ENCODE measurements around the gene CBLN3.

Gene CBLN3

GRCh38 chr14:24416932-24417619 lies 12.4 kb downstream of the CBLN3 start:
- H3K9ac ChIP-seq (ENCODE audit: low read length): no peak overlapping the region

GRCh38 chr14:24416254-24416931 lies 13.1 kb downstream of the CBLN3 start:
- Histone ChIP-seq H3K27me3 (ENCODE audit: control insufficient read depth, insufficient read depth, low read length) (peaks cover 8% of the 10 kb centered on the region), H3K4me1 (ENCODE audit: control insufficient read depth, low read depth, low read length) (no peaks in the 10 kb centered on the region), H3K36me3 (ENCODE audit: control insufficient read depth, low read depth, low read length) (peaks cover 8% of the 10 kb centered on the region), H3K27ac (ENCODE audit: low read length) (no peak overlapping the region), H3K4me3 (ENCODE audit: low read length) (no peak overlapping the region), H3K9ac (ENCODE audit: low read length) (no peak overlapping the region), H3K9me3 (ENCODE audit: control insufficient read depth, low read depth, low read length) (no peaks in the 10 kb centered on the region)

More at GRCh38 chr14:24416932-24417619, 12.4 kb downstream of the CBLN3 start:
- H3K9me3 ChIP-seq (ENCODE audit: control insufficient read depth, low read depth, low read length): no peaks in the 10 kb centered on the region
- no peaks in the 10 kb centered on the region for H3K4me1 ChIP-seq (ENCODE audit: control insufficient read depth, low read depth, low read length)
- peaks cover 8% of the 10 kb centered on the region for H3K27me3 ChIP-seq (ENCODE audit: control insufficient read depth, insufficient read depth, low read length)
- H3K4me3 ChIP-seq (ENCODE audit: low read length): no peak overlapping the region
- H3K27ac ChIP-seq (ENCODE audit: low read length): no peak overlapping the region
- H3K36me3 ChIP-seq (ENCODE audit: control insufficient read depth, low read depth, low read length): peaks cover 8% of the 10 kb centered on the region

- no peak overlapping the region for H3K27ac ChIP-seq (ENCODE audit: low read length)
- H3K36me3 ChIP-seq (ENCODE audit: control insufficient read depth, low read depth, low read length): peaks cover 8% of the 10 kb centered on the region
- H3K9ac ChIP-seq (ENCODE audit: low read length): no peak overlapping the region
- H3K9me3 ChIP-seq (ENCODE audit: control insufficient read depth, low read depth, low read length): no peaks in the 10 kb centered on the region
- H3K27me3 ChIP-seq (ENCODE audit: control insufficient read depth, insufficient read depth, low read length): peaks cover 8% of the 10 kb centered on the region
- H3K4me3 ChIP-seq (ENCODE audit: low read length): no peak overlapping the region
- no peaks in the 10 kb centered on the region for H3K4me1 ChIP-seq (ENCODE audit: control insufficient read depth, low read depth, low read length)
Observed at GRCh38 chr14:24415421-24416253, 13.8 kb downstream of the CBLN3 start.

- no peak overlapping the region for H3K4me3 ChIP-seq (ENCODE audit: low read length)
- peaks cover 8% of the 10 kb centered on the region for H3K27me3 ChIP-seq (ENCODE audit: control insufficient read depth, insufficient read depth, low read length)
- no peak overlapping the region for H3K9ac ChIP-seq (ENCODE audit: low read length)
- H3K9me3 ChIP-seq (ENCODE audit: control insufficient read depth, low read depth, low read length): no peaks in the 10 kb centered on the region
- peaks cover 8% of the 10 kb centered on the region for H3K36me3 ChIP-seq (ENCODE audit: control insufficient read depth, low read depth, low read length)
- no peaks in the 10 kb centered on the region for H3K4me1 ChIP-seq (ENCODE audit: control insufficient read depth, low read depth, low read length)
- no peak overlapping the region for H3K27ac ChIP-seq (ENCODE audit: low read length)
Observed at GRCh38 chr14:24414732-24415420, 14.6 kb downstream of the CBLN3 start.

GRCh38 chr14:24414077-24414476 lies 15.4 kb downstream of the CBLN3 start:
- Histone ChIP-seq H3K36me3 (ENCODE audit: control insufficient read depth, low read depth, low read length) (peaks cover 8% of the 10 kb centered on the region), H3K9ac (ENCODE audit: low read length) (no peak overlapping the region), H3K4me1 (ENCODE audit: control insufficient read depth, low read depth, low read length) (no peaks in the 10 kb centered on the region), H3K4me3 (ENCODE audit: low read length) (no peak overlapping the region), H3K27me3 (ENCODE audit: control insufficient read depth, insufficient read depth, low read length) (peaks cover 6% of the 10 kb centered on the region), H3K9me3 (ENCODE audit: control insufficient read depth, low read depth, low read length) (no peaks in the 10 kb centered on the region), H3K27ac (ENCODE audit: low read length) (no peak overlapping the region)

- Histone ChIP-seq H3K36me3 (ENCODE audit: control insufficient read depth, low read depth, low read length) (peaks cover 8% of the 10 kb centered on the region), H3K27me3 (ENCODE audit: control insufficient read depth, insufficient read depth, low read length) (no peaks in the 10 kb centered on the region), H3K9me3 (ENCODE audit: control insufficient read depth, low read depth, low read length) (no peaks in the 10 kb centered on the region), H3K4me3 (ENCODE audit: low read length) (no peak overlapping the region), H3K9ac (ENCODE audit: low read length) (no peak overlapping the region), H3K4me1 (ENCODE audit: control insufficient read depth, low read depth, low read length) (no peaks in the 10 kb centered on the region), H3K27ac (ENCODE audit: low read length) (no peak overlapping the region)
Observed at GRCh38 chr14:24411443-24412389, 17.8 kb downstream of the CBLN3 start.

- H3K27me3 ChIP-seq (ENCODE audit: control insufficient read depth, insufficient read depth, low read length): no peaks in the 10 kb centered on the region
- no peak overlapping the region for H3K9ac ChIP-seq (ENCODE audit: low read length)
- H3K27ac ChIP-seq (ENCODE audit: low read length): no peak overlapping the region
- H3K9me3 ChIP-seq (ENCODE audit: control insufficient read depth, low read depth, low read length): no peaks in the 10 kb centered on the region
- H3K4me3 ChIP-seq (ENCODE audit: low read length): no peak overlapping the region
- H3K36me3 ChIP-seq (ENCODE audit: control insufficient read depth, low read depth, low read length): peaks cover 8% of the 10 kb centered on the region
- no peaks in the 10 kb centered on the region for H3K4me1 ChIP-seq (ENCODE audit: control insufficient read depth, low read depth, low read length)
Observed at GRCh38 chr14:24409956-24410355, 19.5 kb downstream of the CBLN3 start.

- Histone ChIP-seq H3K9ac (ENCODE audit: low read length) (no peak overlapping the region), H3K27ac (ENCODE audit: low read length) (no peak overlapping the region), H3K27me3 (ENCODE audit: control insufficient read depth, insufficient read depth, low read length) (no peaks in the 10 kb centered on the region), H3K4me3 (ENCODE audit: low read length) (no peak overlapping the region), H3K9me3 (ENCODE audit: control insufficient read depth, low read depth, low read length) (no peaks in the 10 kb centered on the region), H3K36me3 (ENCODE audit: control insufficient read depth, low read depth, low read length) (peaks cover 8% of the 10 kb centered on the region), H3K4me1 (ENCODE audit: control insufficient read depth, low read depth, low read length) (no peaks in the 10 kb centered on the region)
Observed at GRCh38 chr14:24409192-24409591, 20.3 kb downstream of the CBLN3 start.

GRCh38 chr14:24408764-24409163 lies 20.7 kb downstream of the CBLN3 start:
- Histone ChIP-seq H3K36me3 (ENCODE audit: control insufficient read depth, low read depth, low read length) (peaks cover 8% of the 10 kb centered on the region), H3K27me3 (ENCODE audit: control insufficient read depth, insufficient read depth, low read length) (no peaks in the 10 kb centered on the region), H3K9ac (ENCODE audit: low read length) (no peak overlapping the region), H3K27ac (ENCODE audit: low read length) (no peak overlapping the region), H3K4me1 (ENCODE audit: control insufficient read depth, low read depth, low read length) (no peaks in the 10 kb centered on the region), H3K4me3 (ENCODE audit: low read length) (no peak overlapping the region), H3K9me3 (ENCODE audit: control insufficient read depth, low read depth, low read length) (no peaks in the 10 kb centered on the region)

- H3K4me3 ChIP-seq (ENCODE audit: low read length): no peak overlapping the region
- H3K27me3 ChIP-seq (ENCODE audit: control insufficient read depth, insufficient read depth, low read length): no peaks in the 10 kb centered on the region
- H3K36me3 ChIP-seq (ENCODE audit: control insufficient read depth, low read depth, low read length): peaks cover under 1% of the 10 kb centered on the region
- no peak overlapping the region for H3K9ac ChIP-seq (ENCODE audit: low read length)
- H3K9me3 ChIP-seq (ENCODE audit: control insufficient read depth, low read depth, low read length): no peaks in the 10 kb centered on the region
- H3K27ac ChIP-seq (ENCODE audit: low read length): no peak overlapping the region
- no peaks in the 10 kb centered on the region for H3K4me1 ChIP-seq (ENCODE audit: control insufficient read depth, low read depth, low read length)
Observed at GRCh38 chr14:24407608-24408325, 21.7 kb downstream of the CBLN3 start.
